GM13976 (cell line): ENCODE results near the gene DIO3.

Source experiments
- DNase-seq: peaks from one replicate; pipeline ENCODE4 v3.0.0; 2012; ENCODE audit warnings: low spot score
- in situ Hi-C: fragments of 300-500 bp; cut with MboI; formaldehyde crosslinking; loops from one replicate; pipeline ENCODE4 v1.12.0; 2022; ENCODE audit warnings: low sequenced_read_pairs, mixed read lengths, inconsistent platforms; ENCODE audit not compliant: unreplicated experiment
- TF ChIP-seq, protein P1 (sequence below): IDR thresholded peaks from 2 replicates; pipeline ENCODE4 v1.5.1; 2012; ENCODE audit warnings: borderline replicate concordance, mild to moderate bottlenecking; ENCODE audit not compliant: insufficient read depth; ENCODE audit errors: extremely low read depth, missing control alignments, control extremely low read depth

Gene DIO3

DNA sequence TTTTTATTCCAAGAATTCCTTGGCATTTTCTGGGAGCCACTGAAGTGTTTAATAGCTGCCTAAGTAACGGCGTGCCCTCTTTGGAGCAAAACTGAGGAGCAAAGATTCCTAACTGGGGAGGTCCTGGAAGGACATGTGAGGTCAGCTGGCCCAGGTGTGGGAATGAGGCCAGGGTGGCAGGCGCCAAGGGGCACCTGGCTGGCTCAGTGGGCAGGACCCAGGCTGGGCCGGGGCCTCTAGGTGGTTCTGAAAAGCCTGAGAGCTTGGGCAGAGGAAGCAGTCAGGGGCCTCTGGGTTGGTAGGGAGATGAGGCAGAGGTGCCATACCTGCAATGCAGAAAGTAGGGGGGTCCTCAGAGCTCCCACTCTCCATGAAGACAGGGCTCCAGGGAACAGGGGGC lies 27.1 kb upstream of the DIO3 start:
- TF ChIP-seq, protein P1, sequence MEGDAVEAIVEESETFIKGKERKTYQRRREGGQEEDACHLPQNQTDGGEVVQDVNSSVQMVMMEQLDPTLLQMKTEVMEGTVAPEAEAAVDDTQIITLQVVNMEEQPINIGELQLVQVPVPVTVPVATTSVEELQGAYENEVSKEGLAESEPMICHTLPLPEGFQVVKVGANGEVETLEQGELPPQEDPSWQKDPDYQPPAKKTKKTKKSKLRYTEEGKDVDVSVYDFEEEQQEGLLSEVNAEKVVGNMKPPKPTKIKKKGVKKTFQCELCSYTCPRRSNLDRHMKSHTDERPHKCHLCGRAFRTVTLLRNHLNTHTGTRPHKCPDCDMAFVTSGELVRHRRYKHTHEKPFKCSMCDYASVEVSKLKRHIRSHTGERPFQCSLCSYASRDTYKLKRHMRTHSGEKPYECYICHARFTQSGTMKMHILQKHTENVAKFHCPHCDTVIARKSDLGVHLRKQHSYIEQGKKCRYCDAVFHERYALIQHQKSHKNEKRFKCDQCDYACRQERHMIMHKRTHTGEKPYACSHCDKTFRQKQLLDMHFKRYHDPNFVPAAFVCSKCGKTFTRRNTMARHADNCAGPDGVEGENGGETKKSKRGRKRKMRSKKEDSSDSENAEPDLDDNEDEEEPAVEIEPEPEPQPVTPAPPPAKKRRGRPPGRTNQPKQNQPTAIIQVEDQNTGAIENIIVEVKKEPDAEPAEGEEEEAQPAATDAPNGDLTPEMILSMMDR, result no peak
- DNase-seq, result no peak
- in situ Hi-C loops, result no loop called here

DNA sequence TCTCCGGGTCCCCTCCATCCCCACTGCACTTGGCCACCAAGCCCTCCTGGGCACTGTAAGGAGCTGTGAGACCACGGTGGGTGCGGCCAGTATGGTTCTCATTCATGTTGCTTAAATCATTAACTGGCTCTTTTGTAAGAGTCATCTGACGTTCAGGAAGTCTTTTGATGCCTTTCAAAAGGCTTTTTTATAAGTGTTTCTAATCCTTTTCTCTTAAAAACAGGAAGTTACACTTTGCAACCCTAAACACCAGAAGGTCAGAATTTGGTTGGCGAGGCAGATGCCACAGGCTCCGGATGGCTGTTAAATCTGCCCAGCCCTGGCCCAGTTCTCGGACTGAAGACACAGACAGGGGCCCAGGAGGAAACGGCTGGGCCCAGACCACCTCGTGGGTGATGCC lies 26.1 kb upstream of the DIO3 start:
- in situ Hi-C loops, result no loop called here
- TF ChIP-seq, protein P1, result no peak
- no peak for DNase-seq

DNA sequence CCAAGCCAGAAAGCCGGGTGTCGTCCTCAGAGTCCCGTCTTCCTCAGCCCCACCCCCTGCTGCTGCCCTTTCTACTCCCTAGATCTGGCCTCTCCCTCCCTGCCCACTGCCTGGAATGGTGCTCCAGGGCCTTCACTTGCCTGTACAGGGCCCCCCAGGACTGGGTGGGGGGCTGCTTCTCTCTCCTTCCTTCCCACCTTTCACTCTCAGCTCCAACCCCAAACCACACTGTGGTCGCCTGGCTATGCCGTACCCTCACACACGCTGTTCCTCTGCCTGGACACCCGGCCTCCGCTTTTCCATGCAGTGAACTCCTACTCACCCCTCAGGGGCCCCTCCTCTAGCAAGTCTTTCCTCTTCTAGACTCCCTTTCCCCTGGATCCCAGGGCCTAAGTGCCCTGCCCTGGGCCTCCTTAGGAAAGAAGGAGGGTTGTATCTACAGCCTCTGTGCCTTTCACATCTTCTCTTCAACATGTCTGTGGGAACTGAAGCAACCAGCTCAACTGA lies 25.5 kb upstream of the DIO3 start:
- TF ChIP-seq, protein P1, result no peak
- in situ Hi-C loops, result no loop called here
- no peak for DNase-seq

DNA sequence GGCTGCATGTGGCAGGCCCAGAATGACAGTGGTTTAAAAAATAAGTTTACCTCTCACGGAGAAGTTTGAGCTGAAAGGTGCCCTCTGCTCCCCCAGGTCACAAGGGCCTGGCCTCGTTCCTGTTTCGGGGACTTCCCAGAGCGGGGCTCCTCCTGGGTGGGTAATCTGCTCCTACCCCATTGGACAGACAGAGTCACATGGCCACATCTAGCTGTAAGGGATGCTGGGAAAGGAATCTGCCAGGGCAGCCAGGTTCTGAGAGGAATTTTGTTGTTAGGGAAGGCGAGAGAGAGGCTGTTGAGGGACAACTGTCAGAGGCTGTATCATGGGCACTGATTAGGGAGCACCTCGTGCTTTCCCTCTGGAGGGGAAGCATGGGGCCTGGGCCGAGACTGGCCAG lies 24.0 kb upstream of the DIO3 start:
- TF ChIP-seq, protein P1, result no peak
- no peak for DNase-seq
- in situ Hi-C loops, result no loop called here

DNA sequence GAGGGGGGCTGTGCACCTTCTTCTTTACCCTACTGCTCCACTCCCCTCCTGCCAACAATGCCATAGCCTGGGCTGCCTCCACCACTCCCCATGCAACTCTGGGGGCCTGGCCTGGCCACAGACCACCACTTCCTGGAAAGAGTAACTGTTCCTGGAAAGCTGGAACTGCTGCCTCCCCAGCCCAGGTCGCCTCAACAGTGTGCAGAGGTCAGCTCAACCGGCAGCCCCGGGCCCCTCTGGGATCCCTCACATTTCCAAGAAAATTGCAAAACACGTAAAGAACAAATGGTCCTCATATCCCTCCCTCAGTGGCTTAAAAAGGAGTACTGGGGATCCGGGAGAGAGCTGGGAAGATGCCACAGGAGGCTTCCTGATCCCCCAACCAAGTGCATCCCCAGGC lies 22.4 kb upstream of the DIO3 start:
- in situ Hi-C loops, result no loop called here
- DNase-seq, result no peak
- TF ChIP-seq, protein P1, result no peak

DNA sequence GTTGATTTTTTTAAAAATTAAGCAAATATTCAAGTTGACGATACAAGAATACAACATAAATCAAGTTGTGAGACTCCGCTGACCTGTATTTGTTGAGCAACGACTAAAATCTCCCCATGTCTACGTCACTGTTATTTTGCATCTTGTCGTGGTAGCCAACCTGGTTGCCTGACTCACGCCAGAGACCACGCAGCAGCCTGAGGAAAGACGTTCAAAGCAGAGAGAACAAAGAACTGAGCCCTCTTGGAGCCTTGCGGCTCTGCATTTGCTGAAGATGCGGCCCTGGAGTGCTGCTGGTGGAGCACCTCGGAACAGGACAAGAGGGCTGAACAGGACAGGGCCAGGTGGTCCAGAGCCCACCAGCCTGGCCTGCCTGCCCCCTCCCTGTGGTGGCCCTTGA lies 21.4 kb upstream of the DIO3 start:
- TF ChIP-seq, protein P1, result no peak
- in situ Hi-C loops, result no loop called here
- DNase-seq, result no peak
